ENCODE results near the gene MEX3C.

MEX3C gene

DNA sequence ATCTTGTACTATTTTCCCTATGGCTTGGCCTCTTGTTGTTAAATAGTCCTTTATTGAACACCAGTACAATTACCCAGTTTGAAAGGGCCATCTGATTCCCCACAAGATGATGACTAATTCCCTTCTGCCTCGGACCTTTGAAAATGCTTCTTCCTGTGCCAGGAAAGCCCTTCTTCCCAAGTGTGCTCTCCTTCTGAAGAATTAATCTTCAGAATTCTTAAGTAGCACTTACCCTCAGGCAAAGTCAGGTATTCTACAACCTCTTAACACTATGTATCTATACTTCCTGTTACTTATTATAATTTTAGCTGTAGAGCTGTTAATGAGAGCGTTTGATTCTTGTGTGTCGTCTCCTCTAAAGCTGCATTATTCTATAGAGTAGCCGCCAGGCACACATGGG is 28.6 kb upstream of the MEX3C start:
- TF ChIP-seq SIN3A (IDR thresholded peaks at IDR 0.05; ENCODE audit: borderline replicate concordance, insufficient read depth, low read length), result no peak
- TF ChIP-seq POLR2AphosphoS5 (IDR thresholded peaks at IDR 0.05; ENCODE audit: low read depth, low read length), result no peak
- TF ChIP-seq, protein P1, sequence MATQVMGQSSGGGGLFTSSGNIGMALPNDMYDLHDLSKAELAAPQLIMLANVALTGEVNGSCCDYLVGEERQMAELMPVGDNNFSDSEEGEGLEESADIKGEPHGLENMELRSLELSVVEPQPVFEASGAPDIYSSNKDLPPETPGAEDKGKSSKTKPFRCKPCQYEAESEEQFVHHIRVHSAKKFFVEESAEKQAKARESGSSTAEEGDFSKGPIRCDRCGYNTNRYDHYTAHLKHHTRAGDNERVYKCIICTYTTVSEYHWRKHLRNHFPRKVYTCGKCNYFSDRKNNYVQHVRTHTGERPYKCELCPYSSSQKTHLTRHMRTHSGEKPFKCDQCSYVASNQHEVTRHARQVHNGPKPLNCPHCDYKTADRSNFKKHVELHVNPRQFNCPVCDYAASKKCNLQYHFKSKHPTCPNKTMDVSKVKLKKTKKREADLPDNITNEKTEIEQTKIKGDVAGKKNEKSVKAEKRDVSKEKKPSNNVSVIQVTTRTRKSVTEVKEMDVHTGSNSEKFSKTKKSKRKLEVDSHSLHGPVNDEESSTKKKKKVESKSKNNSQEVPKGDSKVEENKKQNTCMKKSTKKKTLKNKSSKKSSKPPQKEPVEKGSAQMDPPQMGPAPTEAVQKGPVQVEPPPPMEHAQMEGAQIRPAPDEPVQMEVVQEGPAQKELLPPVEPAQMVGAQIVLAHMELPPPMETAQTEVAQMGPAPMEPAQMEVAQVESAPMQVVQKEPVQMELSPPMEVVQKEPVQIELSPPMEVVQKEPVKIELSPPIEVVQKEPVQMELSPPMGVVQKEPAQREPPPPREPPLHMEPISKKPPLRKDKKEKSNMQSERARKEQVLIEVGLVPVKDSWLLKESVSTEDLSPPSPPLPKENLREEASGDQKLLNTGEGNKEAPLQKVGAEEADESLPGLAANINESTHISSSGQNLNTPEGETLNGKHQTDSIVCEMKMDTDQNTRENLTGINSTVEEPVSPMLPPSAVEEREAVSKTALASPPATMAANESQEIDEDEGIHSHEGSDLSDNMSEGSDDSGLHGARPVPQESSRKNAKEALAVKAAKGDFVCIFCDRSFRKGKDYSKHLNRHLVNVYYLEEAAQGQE (IDR thresholded peaks at IDR 0.05; ENCODE audit: insufficient read depth in 1 of 2, low read depth in 2 of 2, low read length in 2 of 2), result no peak
- no peak for TF ChIP-seq TAF1 (IDR thresholded peaks at IDR 0.05; ENCODE audit: borderline replicate concordance, insufficient read depth, low read length)

DNA sequence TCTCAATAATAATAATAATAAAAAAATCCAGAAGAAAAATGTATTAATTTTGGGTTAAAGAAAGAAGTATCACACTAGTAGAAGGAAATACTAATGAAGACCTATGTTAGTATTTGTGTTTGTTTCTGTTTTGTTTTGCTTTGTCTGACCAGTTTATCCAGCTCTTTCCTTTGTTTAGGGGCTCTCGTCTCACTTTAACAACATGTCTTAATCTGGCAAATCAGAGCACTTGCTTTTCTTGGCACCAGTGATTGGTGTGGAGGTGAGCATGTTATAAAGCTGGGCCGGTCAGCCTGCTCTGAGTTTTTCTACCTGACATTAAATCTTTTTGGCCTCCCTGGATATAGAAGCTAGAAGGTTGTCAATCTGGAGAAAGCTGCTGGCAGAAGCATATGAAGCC is 15.1 kb upstream of the MEX3C start:
- TF ChIP-seq TAF1 (IDR thresholded peaks at IDR 0.05; ENCODE audit: borderline replicate concordance, insufficient read depth, low read length) (no peak), POLR2AphosphoS5 (IDR thresholded peaks at IDR 0.05; ENCODE audit: low read depth, low read length) (no peak), SIN3A (IDR thresholded peaks at IDR 0.05; ENCODE audit: borderline replicate concordance, insufficient read depth, low read length) (no peak), FOXP2 (optimal IDR thresholded peaks at IDR 0.05; ENCODE audit: borderline replicate concordance, extremely low read depth, extremely low read length, insufficient read depth) (no peak)
- TF ChIP-seq, protein P1 (IDR thresholded peaks at IDR 0.05; ENCODE audit: insufficient read depth in 1 of 2, low read depth in 2 of 2, low read length in 2 of 2), result no peak

DNA sequence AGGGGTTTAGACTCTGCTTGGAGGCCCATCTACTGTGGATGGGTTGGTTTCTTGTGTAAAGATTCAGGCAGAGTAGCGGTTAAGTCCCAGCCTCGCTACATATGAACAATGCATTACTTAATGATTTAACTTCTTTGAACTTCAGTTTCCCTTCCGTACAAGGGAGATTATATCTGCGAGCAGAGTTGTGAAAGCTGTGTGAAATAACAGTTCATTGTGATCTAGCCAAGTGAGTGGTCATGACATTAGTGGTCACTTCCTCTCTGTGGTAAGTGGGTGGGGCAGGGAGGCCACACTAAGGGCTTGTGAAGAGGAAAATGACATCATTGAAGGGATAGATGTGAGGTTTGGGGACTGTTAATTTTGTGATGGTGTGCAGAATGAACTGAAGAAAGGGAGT is 14.1 kb upstream of the MEX3C start:
- TF ChIP-seq SIN3A (IDR thresholded peaks at IDR 0.05; ENCODE audit: borderline replicate concordance, insufficient read depth, low read length) (0 out of 2 replicates have a peak, but pooled peaks have one; percentile 42), POLR2AphosphoS5 (IDR thresholded peaks at IDR 0.05; ENCODE audit: low read depth, low read length) (no peak)

DNA sequence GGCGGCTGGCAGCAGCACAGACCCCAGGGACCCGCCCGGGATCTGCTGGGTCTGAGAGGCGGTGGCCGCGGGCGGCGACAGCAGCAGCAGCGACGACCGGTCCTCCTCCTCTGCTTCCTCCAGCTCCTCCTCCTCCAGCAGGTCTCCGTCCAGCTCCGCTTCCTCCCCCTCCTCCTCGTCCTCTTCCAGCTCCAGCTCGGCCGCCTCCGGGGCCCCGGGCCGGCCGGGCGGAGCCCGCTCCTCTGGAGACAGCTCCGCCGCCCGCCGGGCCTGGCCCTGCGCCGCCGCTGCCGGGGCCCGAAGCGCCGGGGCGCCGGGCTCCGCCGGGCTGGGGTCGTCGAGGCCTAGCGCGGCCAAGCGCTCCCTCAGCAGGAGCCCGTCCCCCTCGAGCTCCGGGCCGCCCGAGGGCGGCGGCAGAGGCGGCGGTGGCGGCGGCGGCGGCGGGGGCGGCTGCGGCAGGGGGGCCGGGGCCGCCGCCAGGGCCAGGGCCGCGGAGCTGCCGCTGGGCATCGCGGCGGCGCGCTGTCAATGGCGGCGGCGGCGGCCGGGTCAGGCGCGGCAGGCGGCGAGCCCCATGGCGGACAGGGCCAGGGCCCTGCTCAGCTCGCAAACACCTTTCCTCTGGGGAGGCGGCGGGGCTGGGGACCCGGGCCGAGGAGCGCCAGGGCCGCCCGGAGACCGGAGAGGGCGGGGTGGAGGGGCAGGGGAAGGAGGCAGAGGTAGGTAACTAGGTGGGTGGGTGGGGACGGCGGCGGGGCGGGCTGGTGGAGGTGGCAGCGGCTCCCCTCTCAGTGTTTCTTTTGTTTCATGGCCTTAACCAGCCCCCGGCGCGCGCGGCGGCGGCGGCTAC is 445 bp downstream of the MEX3C start:
- TF ChIP-seq FOXP2 (optimal IDR thresholded peaks at IDR 0.05; ENCODE audit: borderline replicate concordance, extremely low read depth, extremely low read length, insufficient read depth), result no peak
- TF ChIP-seq TAF1 (IDR thresholded peaks at IDR 0.05; ENCODE audit: borderline replicate concordance, insufficient read depth, low read length), result peak; percentile 68; the same call in 1 of the 2 replicates

DNA sequence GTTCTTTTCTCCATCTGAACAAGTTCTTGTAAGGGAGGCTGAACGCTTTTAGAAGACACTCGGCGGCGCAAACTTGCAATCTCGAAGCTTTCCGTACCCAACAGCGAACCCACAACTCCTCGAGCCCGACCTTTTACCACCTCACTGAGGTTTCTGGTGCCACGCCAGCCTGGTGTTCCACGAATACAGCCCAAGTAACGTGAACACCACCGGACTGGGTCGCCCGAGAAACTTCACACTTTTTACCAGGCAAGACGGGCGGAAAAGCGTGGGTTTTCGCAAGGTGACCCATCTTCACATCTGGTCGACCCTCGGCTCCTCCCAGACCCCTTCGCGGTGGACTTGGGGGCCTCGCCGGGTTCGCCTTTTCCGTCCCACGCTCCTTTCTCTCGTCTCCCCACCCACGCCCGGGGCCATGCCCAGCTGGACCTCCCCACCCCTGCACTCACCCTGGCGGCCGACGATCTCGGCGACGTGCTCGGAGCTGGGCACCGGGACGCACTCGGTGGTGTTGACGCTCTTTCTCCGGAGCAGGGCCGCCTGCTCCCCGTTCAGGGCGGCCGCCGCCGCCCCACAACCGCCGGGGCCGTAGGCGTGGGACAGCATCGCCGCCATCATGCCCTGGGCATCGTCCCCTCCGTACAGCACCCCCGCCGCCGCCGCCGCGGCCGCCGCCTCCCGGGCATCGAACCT is 1.2 kb downstream of the MEX3C start:
- no peak for TF ChIP-seq SIN3A (IDR thresholded peaks at IDR 0.05; ENCODE audit: borderline replicate concordance, insufficient read depth, low read length)
- TF ChIP-seq, protein P1 (IDR thresholded peaks at IDR 0.05; ENCODE audit: insufficient read depth in 1 of 2, low read depth in 2 of 2, low read length in 2 of 2), result no peak
- TF ChIP-seq TAF1 (IDR thresholded peaks at IDR 0.05; ENCODE audit: borderline replicate concordance, insufficient read depth, low read length), result no peak
- TF ChIP-seq POLR2AphosphoS5 (IDR thresholded peaks at IDR 0.05; ENCODE audit: low read depth, low read length), result no peak
- no peak for TF ChIP-seq FOXP2 (optimal IDR thresholded peaks at IDR 0.05; ENCODE audit: borderline replicate concordance, extremely low read depth, extremely low read length, insufficient read depth)
